Measurements from ENCODE around the gene IRF2BP2. TPM values are rescaled to one million over a fixed set of nuclear protein-coding genes. Genes with fewer than 3 reads are reported as not detected.

IRF2BP2 gene
- total RNA-seq, 4 donors from 2014 or later = 82.7 to 120 (median 93.3) TPM

DNA sequence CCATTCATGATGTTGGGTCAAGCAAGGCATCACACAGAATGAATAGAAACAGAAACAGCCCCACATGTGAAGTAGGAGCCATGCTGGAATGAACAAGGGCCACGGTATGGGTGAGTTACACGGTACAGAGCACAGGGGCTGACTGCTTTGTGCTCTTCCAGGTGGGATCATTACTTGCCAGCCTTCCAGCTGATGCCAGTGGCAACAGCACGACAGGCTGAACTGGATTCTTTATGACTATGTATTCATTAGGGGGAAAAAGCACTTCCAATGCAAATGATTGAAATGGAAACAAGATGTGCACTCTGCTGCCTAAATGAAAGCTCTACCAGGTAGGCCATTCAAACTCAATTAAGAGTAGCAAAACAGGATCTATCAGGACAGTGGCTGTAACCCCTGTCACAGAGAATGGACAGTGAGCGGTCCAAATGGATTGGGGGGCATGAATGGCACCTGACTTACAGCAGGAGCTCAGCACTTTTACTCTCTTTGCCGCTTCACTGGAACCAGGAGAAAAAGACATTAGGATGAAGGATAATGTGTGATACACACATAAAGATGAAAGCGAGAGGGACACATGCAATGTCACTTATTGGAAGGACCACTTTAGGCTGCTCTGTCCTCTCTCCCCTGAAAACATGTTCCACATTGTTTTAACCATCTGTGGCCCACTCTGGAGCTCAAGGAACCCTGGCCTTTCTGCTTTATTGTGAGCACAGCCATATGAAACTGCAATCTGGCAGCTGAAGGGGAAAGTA, 23.4 kb upstream of the IRF2BP2 start:
- Histone ChIP-seq H3K36me3 (no peaks in the 10 kb centered on the region), H3K27me3 (no peaks in the 10 kb centered on the region), H3K4me1 (no peaks in the 10 kb centered on the region), H3K27ac (no peak overlapping the region), H3K9me3 (no peaks in the 10 kb centered on the region), H3K4me3 (no peak overlapping the region)
- 80 to 91% methylated on average over 1 to 6 of the region's 6 CpGs for WGBS, 2 donors (ENCODE audit: low coverage in 1 of 2)
- in situ Hi-C loops (cut with MboI; ENCODE audit: low pct_ligation_motif_present in 1 of 4, low pct_unique_long_range_greater_than_20kb in 1 of 4, low sequenced_read_pairs in 3 of 4) (no loop called here), intact Hi-C loops (cut with DNase I; ENCODE audit: low total_unique reads) (no loop called here)
- DNase-seq = no peak
- no peak for TF ChIP-seq EP300 (IDR thresholded peaks at IDR 0.05; ENCODE audit: low read depth)
- TF ChIP-seq, protein P1, sequence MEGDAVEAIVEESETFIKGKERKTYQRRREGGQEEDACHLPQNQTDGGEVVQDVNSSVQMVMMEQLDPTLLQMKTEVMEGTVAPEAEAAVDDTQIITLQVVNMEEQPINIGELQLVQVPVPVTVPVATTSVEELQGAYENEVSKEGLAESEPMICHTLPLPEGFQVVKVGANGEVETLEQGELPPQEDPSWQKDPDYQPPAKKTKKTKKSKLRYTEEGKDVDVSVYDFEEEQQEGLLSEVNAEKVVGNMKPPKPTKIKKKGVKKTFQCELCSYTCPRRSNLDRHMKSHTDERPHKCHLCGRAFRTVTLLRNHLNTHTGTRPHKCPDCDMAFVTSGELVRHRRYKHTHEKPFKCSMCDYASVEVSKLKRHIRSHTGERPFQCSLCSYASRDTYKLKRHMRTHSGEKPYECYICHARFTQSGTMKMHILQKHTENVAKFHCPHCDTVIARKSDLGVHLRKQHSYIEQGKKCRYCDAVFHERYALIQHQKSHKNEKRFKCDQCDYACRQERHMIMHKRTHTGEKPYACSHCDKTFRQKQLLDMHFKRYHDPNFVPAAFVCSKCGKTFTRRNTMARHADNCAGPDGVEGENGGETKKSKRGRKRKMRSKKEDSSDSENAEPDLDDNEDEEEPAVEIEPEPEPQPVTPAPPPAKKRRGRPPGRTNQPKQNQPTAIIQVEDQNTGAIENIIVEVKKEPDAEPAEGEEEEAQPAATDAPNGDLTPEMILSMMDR (IDR thresholded peaks at IDR 0.05) = no peak
- TF ChIP-seq POLR2AphosphoS5 (IDR thresholded peaks at IDR 0.05) = no peak
- TF ChIP-seq POLR2A (IDR thresholded peaks at IDR 0.05) = no peak

DNA sequence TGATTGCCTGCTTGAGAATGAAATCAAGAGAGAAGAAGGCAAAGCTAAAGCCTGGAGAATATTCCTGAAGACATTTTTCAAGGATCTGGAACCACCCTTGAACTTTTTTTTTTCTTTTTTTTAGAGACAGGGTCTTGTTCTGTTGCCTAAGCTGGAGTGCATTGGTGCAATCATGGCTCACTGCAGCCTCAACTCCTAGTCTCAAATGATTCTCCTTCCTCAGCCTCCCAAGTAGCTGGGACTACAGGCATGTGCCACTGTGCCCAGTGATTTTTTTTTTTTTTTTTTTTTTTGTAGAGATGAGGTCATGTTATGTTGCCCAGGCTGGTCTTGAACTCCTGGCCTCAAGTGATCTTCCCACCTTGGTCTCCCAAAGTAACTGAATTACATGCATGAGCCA, 22.2 kb upstream of the IRF2BP2 start:
- no peak for DNase-seq
- Histone ChIP-seq H3K27me3 (no peaks in the 10 kb centered on the region), H3K9me3 (no peaks in the 10 kb centered on the region), H3K27ac (no peak overlapping the region), H3K36me3 (no peaks in the 10 kb centered on the region), H3K4me3 (no peak overlapping the region), H3K4me1 (peaks cover 0 to 3% (median 0%) of the 10 kb centered on the region in 4 donors)
- TF ChIP-seq POLR2A (IDR thresholded peaks at IDR 0.05) (no peak), EP300 (IDR thresholded peaks at IDR 0.05; ENCODE audit: low read depth) (no peak), POLR2AphosphoS5 (IDR thresholded peaks at IDR 0.05) (no peak)
- TF ChIP-seq, protein P1 (IDR thresholded peaks at IDR 0.05) = no peak
- intact Hi-C loops (cut with DNase I; ENCODE audit: low total_unique reads) = no loop called here
- in situ Hi-C loops (cut with MboI; ENCODE audit: low pct_ligation_motif_present in 1 of 4, low pct_unique_long_range_greater_than_20kb in 1 of 4, low sequenced_read_pairs in 3 of 4) = no loop called here

DNA sequence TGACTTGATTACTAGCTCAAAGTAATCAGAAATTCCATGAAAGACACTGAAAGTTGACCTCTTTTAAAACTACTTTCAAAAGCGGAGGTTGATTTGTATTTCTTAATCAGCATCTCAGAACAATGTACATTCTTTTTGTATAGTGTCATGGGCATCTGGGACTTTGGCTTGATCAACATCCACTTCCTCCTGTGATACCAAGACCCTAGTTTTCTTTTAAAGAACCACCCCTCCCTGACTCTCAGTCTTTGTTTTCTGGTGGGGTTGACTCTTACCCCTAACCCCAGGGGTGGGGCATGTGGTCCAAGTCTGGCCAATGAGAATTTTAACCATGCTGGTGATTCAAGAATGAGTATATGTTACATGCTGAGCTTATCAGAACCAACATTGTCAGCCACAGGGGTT, 21.7 kb upstream of the IRF2BP2 start:
- no peaks in the 10 kb centered on the region for H3K9me3 ChIP-seq
- peaks cover 0 to 3% (median 0%) of the 10 kb centered on the region in 4 donors for H3K4me1 ChIP-seq
- TF ChIP-seq EP300 (IDR thresholded peaks at IDR 0.05; ENCODE audit: low read depth) = no peak
- TF ChIP-seq, protein P1 (IDR thresholded peaks at IDR 0.05) = no peak
- TF ChIP-seq POLR2A (IDR thresholded peaks at IDR 0.05) = no peak
- TF ChIP-seq POLR2AphosphoS5 (IDR thresholded peaks at IDR 0.05) = no peak
- no peak overlapping the region for H3K27ac ChIP-seq
- DNase-seq = no peak
- 53 to 56% methylated on average over 1 of the region's 1 CpG for WGBS, 2 donors (ENCODE audit: low coverage in 1 of 2)
- no peak overlapping the region for H3K4me3 ChIP-seq
- no peaks in the 10 kb centered on the region for H3K27me3 ChIP-seq
- no peaks in the 10 kb centered on the region for H3K36me3 ChIP-seq
- in situ Hi-C loops (cut with MboI; ENCODE audit: low pct_ligation_motif_present in 1 of 4, low pct_unique_long_range_greater_than_20kb in 1 of 4, low sequenced_read_pairs in 3 of 4) = no loop called here
- intact Hi-C loops (cut with DNase I; ENCODE audit: low total_unique reads) = loop anchor here (2.0 kb wide), 1 partner anchor 33 kb away; no protein-coding TSS in a partner anchor

DNA sequence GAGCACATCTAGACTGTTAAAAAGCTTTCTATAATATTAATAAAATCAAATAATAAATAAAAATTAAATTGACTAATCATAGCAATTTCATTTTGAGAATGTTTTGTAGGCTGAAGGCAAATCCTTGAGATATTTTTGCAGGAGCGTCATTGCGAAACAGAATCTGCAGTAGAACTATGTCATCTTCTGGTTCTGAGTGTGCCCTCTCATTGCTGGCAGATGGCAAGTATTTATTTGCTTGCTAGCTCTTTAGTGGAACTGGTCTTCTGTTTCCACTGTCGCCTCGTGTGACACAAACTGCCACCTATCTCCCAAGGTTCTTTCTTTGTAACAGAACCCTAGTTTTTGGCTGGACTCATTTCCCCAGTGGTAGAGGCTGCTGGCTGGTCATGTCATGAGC, 19.0 kb upstream of the IRF2BP2 start:
- Histone ChIP-seq H3K4me3 (no peak overlapping the region), H3K27ac (no peak overlapping the region), H3K9me3 (no peaks in the 10 kb centered on the region), H3K4me1 (peaks cover 0 to 10% (median 9%) of the 10 kb centered on the region in 4 donors), H3K36me3 (no peaks in the 10 kb centered on the region), H3K27me3 (no peaks in the 10 kb centered on the region)
- TF ChIP-seq, protein P1 (IDR thresholded peaks at IDR 0.05) = no peak
- TF ChIP-seq POLR2A (IDR thresholded peaks at IDR 0.05) (no peak), POLR2AphosphoS5 (IDR thresholded peaks at IDR 0.05) (no peak), EP300 (IDR thresholded peaks at IDR 0.05; ENCODE audit: low read depth) (no peak)
- WGBS, 2 donors (ENCODE audit: low coverage in 1 of 2) = 83 to 90% methylated on average over 4 of the region's 4 CpGs
- DNase-seq = no peak
- intact Hi-C loops (cut with DNase I; ENCODE audit: low total_unique reads) (no loop called here), in situ Hi-C loops (cut with MboI; ENCODE audit: low pct_ligation_motif_present in 1 of 4, low pct_unique_long_range_greater_than_20kb in 1 of 4, low sequenced_read_pairs in 3 of 4) (no loop called here)

All from transverse colon (tissue), 4 donors.